Hepatocyte (in vitro differentiated cells): Measurements from ENCODE around the gene KIAA2012.

ENCODE experiments used
- EZH2 ChIP-seq: fragments of 200-600 bp; sonication (generic); IDR thresholded peaks from 2 replicates; pipeline ENCODE4 v1.6.1; 2016; ENCODE audit warnings: antibody characterized with exemption, mild to moderate bottlenecking, borderline replicate concordance
- TF ChIP-seq, protein P1 (sequence below): fragments of 200-600 bp; sonication (generic); IDR thresholded peaks from 2 replicates; pipeline ENCODE4 v1.5.1; 2016; ENCODE audit warnings: antibody characterized with exemption, mild to moderate bottlenecking; ENCODE audit not compliant: poor library complexity

DNA sequence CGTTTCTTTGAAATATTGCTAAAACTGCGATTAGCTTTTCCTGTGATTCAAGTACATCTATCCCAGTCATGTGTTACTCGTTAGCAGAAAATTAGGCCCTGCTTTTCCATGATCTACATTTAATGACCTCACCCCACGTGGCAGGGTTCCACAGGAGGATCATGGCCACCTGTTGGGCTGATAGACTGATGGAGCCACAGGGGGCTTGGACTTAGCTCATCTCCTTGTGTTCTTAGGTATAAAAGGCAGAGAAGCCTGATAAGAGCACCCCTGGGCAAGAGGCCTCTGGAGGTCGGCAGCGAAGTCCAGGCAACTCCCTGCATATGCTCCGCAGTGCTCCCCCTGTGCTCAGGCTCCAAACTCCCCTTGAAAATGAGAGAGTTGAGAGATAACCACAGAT, 26.5 kb upstream of the KIAA2012 start:
- TF ChIP-seq, protein P1, sequence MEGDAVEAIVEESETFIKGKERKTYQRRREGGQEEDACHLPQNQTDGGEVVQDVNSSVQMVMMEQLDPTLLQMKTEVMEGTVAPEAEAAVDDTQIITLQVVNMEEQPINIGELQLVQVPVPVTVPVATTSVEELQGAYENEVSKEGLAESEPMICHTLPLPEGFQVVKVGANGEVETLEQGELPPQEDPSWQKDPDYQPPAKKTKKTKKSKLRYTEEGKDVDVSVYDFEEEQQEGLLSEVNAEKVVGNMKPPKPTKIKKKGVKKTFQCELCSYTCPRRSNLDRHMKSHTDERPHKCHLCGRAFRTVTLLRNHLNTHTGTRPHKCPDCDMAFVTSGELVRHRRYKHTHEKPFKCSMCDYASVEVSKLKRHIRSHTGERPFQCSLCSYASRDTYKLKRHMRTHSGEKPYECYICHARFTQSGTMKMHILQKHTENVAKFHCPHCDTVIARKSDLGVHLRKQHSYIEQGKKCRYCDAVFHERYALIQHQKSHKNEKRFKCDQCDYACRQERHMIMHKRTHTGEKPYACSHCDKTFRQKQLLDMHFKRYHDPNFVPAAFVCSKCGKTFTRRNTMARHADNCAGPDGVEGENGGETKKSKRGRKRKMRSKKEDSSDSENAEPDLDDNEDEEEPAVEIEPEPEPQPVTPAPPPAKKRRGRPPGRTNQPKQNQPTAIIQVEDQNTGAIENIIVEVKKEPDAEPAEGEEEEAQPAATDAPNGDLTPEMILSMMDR = no peak
- TF ChIP-seq EZH2 = no peak
